ENCODE results near the gene UBR4. TPM values are rescaled to one million over a fixed set of nuclear protein-coding genes. Genes with fewer than 3 reads are reported as not detected.
A peak's percentile ranks its signal among the peaks of the same experiment; 100 is the strongest.

Gene UBR4
- polyA plus RNA-seq, 1 donor (not counting 4 experiments of a cell fraction or from before 2014, with no cell fraction given), result 39.0 TPM

GRCh38 chr1:19251305-19252196, 41.5 kb upstream of the UBR4 start, which contains the start of the genes EMC1 and MRTO4:
EMC1 (minus strand) TSS chr1:19251524; CDS start chr1:19251509, 15 bp downstream.
MRTO4 (plus strand) TSS chr1:19251805; CDS start chr1:19251836, 31 bp downstream.
- dilution Hi-C loops (cut with MboI; ENCODE audit: extremely low pct_ligation_motif_present, low sequenced_read_pairs), result no loop called here
- FAIRE-seq, result no peak
- Histone ChIP-seq H3K4me1 (ENCODE audit: control insufficient read depth, extremely low read depth, insufficient read depth, low read length) (peaks cover 19% of the 10 kb centered on the region), H3K79me2 (ENCODE audit: control insufficient read depth, insufficient read depth, low read length) (peaks cover 96% of the 10 kb centered on the region), H2AFZ (ENCODE audit: control insufficient read depth, low read length) (peak within 1 kb of the TSS; percentile 98), H4K20me1 (ENCODE audit: control insufficient read depth, extremely low read depth, insufficient read depth, low read length) (peaks cover 10% of the 10 kb centered on the region), H3K9me1 (ENCODE audit: control insufficient read depth, extremely low read depth, insufficient read depth, low read length) (peaks cover 3% of the 10 kb centered on the region), H3K27ac (ENCODE audit: control insufficient read depth, insufficient read depth, low read length) (peak within 1 kb of the TSS; percentile 89), H3K4me3 (ENCODE audit: control insufficient read depth in 2 of 3, extremely low read depth in 1 of 3, insufficient read depth in 2 of 3, low read depth in 1 of 3, low read length in 3 of 3) (peak within 1 kb of the TSS; percentile 89 to 92 (median 92)), H3K9ac (ENCODE audit: control insufficient read depth, extremely low read depth, insufficient read depth, low read length) (peak within 1 kb of the TSS; percentile 97), H3K27me3 (ENCODE audit: control insufficient read depth, extremely low read depth, insufficient read depth, low read length) (no peaks in the 10 kb centered on the region), H3K4me2 (ENCODE audit: control insufficient read depth, extremely low read depth, insufficient read depth, low read depth, low read length) (peak within 1 kb of the TSS; percentile 73), H3K36me3 (ENCODE audit: control insufficient read depth in 2 of 2, extremely low read depth in 1 of 2, insufficient read depth in 2 of 2, low read length in 2 of 2) (peaks cover 5 to 19% of the 10 kb centered on the region in 2 experiments), H3K9me3 (ENCODE audit: control insufficient read depth, low read depth, low read length) (no peaks in the 10 kb centered on the region)
- DNase-seq (ENCODE audit: low read depth, low spot score), result no peak
- TF ChIP-seq EZH2 (IDR thresholded peaks at IDR 0.05; ENCODE audit: low read length) (no peak), CTCF (optimal IDR thresholded peaks at IDR 0.05 in 1 of 3, IDR thresholded peaks at IDR 0.05 in 1 of 3, conservative IDR thresholded peaks at IDR 0.05 in 1 of 3; ENCODE audit: extremely low read depth in 1 of 3, insufficient read depth in 2 of 3, low read length in 3 of 3) (no peak)

DNA sequence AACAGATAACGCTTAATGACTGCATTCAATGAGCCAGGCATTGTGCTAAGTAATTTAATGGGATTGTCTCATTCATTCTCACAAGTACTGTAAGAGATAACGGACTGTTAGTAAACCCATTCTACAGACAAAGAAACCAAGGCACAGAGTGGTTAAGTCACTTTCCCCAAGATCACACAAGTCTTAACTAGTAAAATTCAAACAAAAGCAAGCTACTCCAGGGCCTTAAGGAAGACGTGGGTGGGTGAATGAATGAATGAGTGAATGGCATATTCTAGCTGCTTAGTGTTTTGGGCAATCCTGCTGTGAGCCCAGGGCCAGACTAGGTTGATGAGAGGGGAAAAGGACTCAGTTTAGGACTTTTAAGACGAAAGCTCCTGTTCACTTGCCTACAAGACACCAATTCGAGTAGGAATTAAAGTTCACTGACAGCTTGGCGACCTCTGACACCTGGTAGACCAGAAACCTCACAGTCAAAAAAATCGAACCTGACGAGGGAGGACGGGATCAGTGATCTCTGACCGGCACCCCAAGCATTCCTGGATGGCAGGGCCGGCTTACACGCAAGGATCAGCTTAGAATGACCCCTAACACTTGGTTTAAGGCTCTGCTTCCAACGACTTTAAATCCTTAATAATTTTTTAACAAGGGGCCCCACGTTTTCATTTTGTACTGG, 40.7 kb upstream of the UBR4 start:
- no peak for FAIRE-seq
- dilution Hi-C loops (cut with MboI; ENCODE audit: extremely low pct_ligation_motif_present, low sequenced_read_pairs), result no loop called here
- TF ChIP-seq CTCF (optimal IDR thresholded peaks at IDR 0.05 in 1 of 3, IDR thresholded peaks at IDR 0.05 in 1 of 3, conservative IDR thresholded peaks at IDR 0.05 in 1 of 3; ENCODE audit: extremely low read depth in 1 of 3, insufficient read depth in 2 of 3, low read length in 3 of 3), result no peak
- TF ChIP-seq EZH2 (IDR thresholded peaks at IDR 0.05; ENCODE audit: low read length), result no peak
- H3K4me1 ChIP-seq (ENCODE audit: control insufficient read depth, extremely low read depth, insufficient read depth, low read length), result peaks cover 19% of the 10 kb centered on the region
- peak overlapping the region; percentile 73 for H3K4me2 ChIP-seq (ENCODE audit: control insufficient read depth, extremely low read depth, insufficient read depth, low read depth, low read length)
- DNase-seq (ENCODE audit: low read depth, low spot score), result no peak
- H3K9me1 ChIP-seq (ENCODE audit: control insufficient read depth, extremely low read depth, insufficient read depth, low read length), result peaks cover 3% of the 10 kb centered on the region
- H2AFZ ChIP-seq (ENCODE audit: control insufficient read depth, low read length), result peak overlapping the region; percentile 98
- H3K9ac ChIP-seq (ENCODE audit: control insufficient read depth, extremely low read depth, insufficient read depth, low read length), result peak overlapping the region; percentile 97
- H3K9me3 ChIP-seq (ENCODE audit: control insufficient read depth, low read depth, low read length), result no peaks in the 10 kb centered on the region
- H3K36me3 ChIP-seq (ENCODE audit: control insufficient read depth in 2 of 2, extremely low read depth in 1 of 2, insufficient read depth in 2 of 2, low read length in 2 of 2), result peaks cover 3 to 13% of the 10 kb centered on the region in 2 experiments
- peaks cover 97% of the 10 kb centered on the region for H3K79me2 ChIP-seq (ENCODE audit: control insufficient read depth, insufficient read depth, low read length)
- no peaks in the 10 kb centered on the region for H3K27me3 ChIP-seq (ENCODE audit: control insufficient read depth, extremely low read depth, insufficient read depth, low read length)
- peak overlapping the region; percentile 89 for H3K27ac ChIP-seq (ENCODE audit: control insufficient read depth, insufficient read depth, low read length)
- peaks cover 7% of the 10 kb centered on the region for H4K20me1 ChIP-seq (ENCODE audit: control insufficient read depth, extremely low read depth, insufficient read depth, low read length)
- H3K4me3 ChIP-seq (ENCODE audit: control insufficient read depth in 2 of 3, extremely low read depth in 1 of 3, insufficient read depth in 2 of 3, low read depth in 1 of 3, low read length in 3 of 3), result peak overlapping the region; percentile 89 to 92 (median 92)

Data from keratinocyte (primary cell).